ENCODE data around the gene PSMB7. TPM values are rescaled to one million over a fixed set of nuclear protein-coding genes. Genes with fewer than 3 reads are reported as not detected.

Gene PSMB7
- total and polyA plus RNA-seq, 4 experiments from 2014 or later = 56.9 to 226 (median 113) TPM

DNA sequence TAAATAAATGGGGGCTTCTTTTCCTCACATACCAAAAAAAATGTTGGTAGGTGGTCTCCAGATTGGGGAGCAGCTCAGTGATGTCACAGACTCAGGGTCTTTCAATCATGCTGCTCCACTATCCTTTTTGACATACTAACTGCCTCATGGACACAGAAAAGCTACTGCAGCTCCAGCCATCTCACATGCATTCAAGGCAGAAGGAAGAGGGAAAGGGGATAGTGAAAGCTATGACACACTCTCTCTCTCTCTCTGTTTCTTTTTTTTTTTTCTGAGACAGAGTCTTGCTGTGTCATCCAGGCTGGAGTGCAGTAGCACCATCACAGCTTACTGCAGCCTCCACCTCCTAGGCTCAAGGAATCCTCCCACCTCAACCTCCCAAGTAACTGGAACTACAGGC is 27.1 kb upstream of the PSMB7 start:
- Histone ChIP-seq H3K4me1 (ENCODE audit: insufficient read depth, low read length) (no peaks in the 10 kb centered on the region), H3K9me3 (ENCODE audit: control insufficient read depth in 1 of 2, low read length in 2 of 2) (no peaks in the 10 kb centered on the region), H3K4me3 (ENCODE audit: low read length in 2 of 2) (no peak overlapping the region), H3K27me3 (ENCODE audit: insufficient read depth, low read length) (no peaks in the 10 kb centered on the region), H3K36me3 (ENCODE audit: insufficient read depth, low read length) (no peaks in the 10 kb centered on the region), H3K27ac (ENCODE audit: low read depth, low read length) (no peak overlapping the region)
- peaks cover 19 to 31% of the 10 kb centered on the region in 2 donors for H3K27me3 Mint-ChIP-seq
- peaks cover 0 to 4% of the 10 kb centered on the region in 2 donors for H3K36me3 Mint-ChIP-seq
- POLR2A ChIA-PET (ENCODE audit: partially characterized antibody) = no interaction called here
- peaks cover 0 to 5% (median 2%) of the 10 kb centered on the region in 8 donors for H3K9me3 Mint-ChIP-seq
- no peak overlapping the region for H3K4me3 Mint-ChIP-seq
- no peaks in the 10 kb centered on the region for H3K4me1 Mint-ChIP-seq
- DNase-seq = no peak
- intact Hi-C loops (cut with micrococcal nuclease) = no loop called here
- CTCF ChIA-PET (ENCODE audit: partially characterized antibody) = no interaction called here
- no peak overlapping the region for H3K27ac Mint-ChIP-seq

DNA sequence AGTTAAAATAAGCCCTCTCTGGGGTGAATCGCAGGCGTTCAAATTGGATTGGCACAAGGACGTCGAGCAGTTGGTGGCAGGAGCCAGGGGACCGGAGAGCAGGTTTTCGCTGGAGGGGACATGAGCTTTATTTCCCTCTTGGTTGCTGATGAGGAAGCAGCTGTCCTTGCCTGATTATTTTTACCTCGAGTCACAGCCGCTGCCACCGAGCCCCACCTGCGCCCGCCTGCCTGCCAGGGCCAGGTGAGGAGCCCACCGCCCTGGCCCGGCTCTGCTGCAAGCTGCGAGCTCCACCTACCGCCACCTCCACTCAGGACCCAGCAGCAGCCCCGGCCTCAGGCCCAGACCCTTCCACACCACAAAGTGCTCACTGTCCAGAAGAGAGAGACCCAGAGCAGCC is 26.0 kb upstream of the PSMB7 start:
- CTCF ChIA-PET (ENCODE audit: partially characterized antibody) = no interaction called here
- DNase-seq = no peak

DNA sequence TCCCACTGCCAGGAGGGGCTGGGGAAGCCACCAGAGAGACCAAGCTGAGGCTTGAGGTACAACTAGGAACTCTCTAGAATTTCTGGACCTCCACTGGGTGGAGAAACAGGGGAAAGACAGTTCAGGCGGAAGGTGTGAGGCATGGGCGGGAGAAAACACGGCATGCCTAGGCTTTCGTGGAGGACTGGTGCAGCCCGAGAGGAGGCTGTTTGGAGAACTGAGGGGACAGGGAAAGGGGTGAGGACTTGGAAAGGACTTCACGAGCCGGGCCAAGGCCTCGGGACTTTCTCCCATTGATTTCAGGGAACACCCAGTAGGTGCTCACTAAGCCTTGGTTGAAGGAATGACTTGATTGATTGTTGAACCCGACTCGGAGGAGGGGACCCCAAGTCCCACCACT is 25.5 kb upstream of the PSMB7 start:
- Histone ChIP-seq H3K4me1 (ENCODE audit: insufficient read depth, low read length) (no peaks in the 10 kb centered on the region), H3K36me3 (ENCODE audit: insufficient read depth, low read length) (no peaks in the 10 kb centered on the region), H3K27me3 (ENCODE audit: insufficient read depth, low read length) (no peaks in the 10 kb centered on the region), H3K4me3 (ENCODE audit: low read length in 2 of 2) (no peak overlapping the region), H3K9me3 (ENCODE audit: control insufficient read depth in 1 of 2, low read length in 2 of 2) (no peaks in the 10 kb centered on the region), H3K27ac (ENCODE audit: low read depth, low read length) (no peak overlapping the region)
- intact Hi-C loops (cut with micrococcal nuclease) = no loop called here
- H3K27me3 Mint-ChIP-seq = peaks cover 20 to 31% of the 10 kb centered on the region in 2 donors
- peaks cover 0 to 5% (median 2%) of the 10 kb centered on the region in 8 donors for H3K9me3 Mint-ChIP-seq
- H3K4me3 Mint-ChIP-seq = no peak overlapping the region
- no peaks in the 10 kb centered on the region for H3K4me1 Mint-ChIP-seq
- POLR2A ChIA-PET (ENCODE audit: partially characterized antibody) = no interaction called here
- no peak overlapping the region for H3K27ac Mint-ChIP-seq
- CTCF ChIA-PET (ENCODE audit: partially characterized antibody) = no interaction called here
- DNase-seq = no peak
- H3K36me3 Mint-ChIP-seq = peaks cover 0 to 4% of the 10 kb centered on the region in 2 donors

More for the DNA sequence above, 26.0 kb upstream of the PSMB7 start:
- intact Hi-C loops (cut with micrococcal nuclease) = no loop called here
- Mint-ChIP-seq H3K27me3 (peaks cover 21 to 31% of the 10 kb centered on the region in 2 donors), H3K9me3 (peaks cover 0 to 5% (median 2%) of the 10 kb centered on the region in 8 donors), H3K27ac (no peak overlapping the region), H3K4me3 (no peak overlapping the region), H3K36me3 (peaks cover 0 to 4% of the 10 kb centered on the region in 2 donors), H3K4me1 (no peaks in the 10 kb centered on the region)
- no peak overlapping the region for H3K27ac ChIP-seq (ENCODE audit: low read depth, low read length)
- H3K4me1 ChIP-seq (ENCODE audit: insufficient read depth, low read length) = no peaks in the 10 kb centered on the region
- no peaks in the 10 kb centered on the region for H3K27me3 ChIP-seq (ENCODE audit: insufficient read depth, low read length)
- no peaks in the 10 kb centered on the region for H3K36me3 ChIP-seq (ENCODE audit: insufficient read depth, low read length)
- H3K9me3 ChIP-seq (ENCODE audit: control insufficient read depth in 1 of 2, low read length in 2 of 2) = no peaks in the 10 kb centered on the region
- POLR2A ChIA-PET (ENCODE audit: partially characterized antibody) = no interaction called here
- no peak overlapping the region for H3K4me3 ChIP-seq (ENCODE audit: low read length in 2 of 2)

DNA sequence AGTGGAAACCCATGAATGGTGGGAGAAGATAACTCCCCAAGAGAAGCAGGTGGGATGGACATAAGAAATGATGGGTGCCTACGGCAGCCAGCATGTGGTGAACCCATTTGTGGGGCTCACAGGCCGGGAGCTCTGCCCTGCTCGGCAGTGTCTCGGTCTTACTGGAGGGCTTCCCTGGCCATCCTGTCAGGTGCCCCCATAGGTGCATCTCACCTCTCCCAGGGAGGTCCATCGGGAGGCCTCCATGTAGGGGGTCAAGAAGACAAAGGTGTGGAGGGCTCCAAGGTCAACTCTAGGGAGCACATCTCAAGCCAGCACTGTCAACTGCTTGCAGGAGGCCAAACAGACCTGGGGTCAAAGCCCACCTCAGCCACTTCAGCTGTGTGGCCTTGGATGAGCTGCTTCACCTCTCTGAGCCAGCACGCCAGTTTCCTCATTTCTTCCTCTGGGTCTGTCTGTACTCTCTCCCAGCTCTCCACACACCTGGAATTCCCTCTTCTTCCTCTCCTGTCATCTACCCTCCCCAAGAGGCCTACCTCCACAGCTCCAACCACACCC is 24.5 kb upstream of the PSMB7 start:
- Mint-ChIP-seq H3K27ac (no peak overlapping the region), H3K4me1 (no peaks in the 10 kb centered on the region), H3K4me3 (no peak overlapping the region), H3K36me3 (peaks cover 0 to 4% of the 10 kb centered on the region in 2 donors), H3K9me3 (peaks cover 0 to 5% (median 2%) of the 10 kb centered on the region in 8 donors), H3K27me3 (peaks cover 16 to 28% of the 10 kb centered on the region in 2 donors)
- H3K9me3 ChIP-seq (ENCODE audit: control insufficient read depth in 1 of 2, low read length in 2 of 2) = no peaks in the 10 kb centered on the region
- no peaks in the 10 kb centered on the region for H3K36me3 ChIP-seq (ENCODE audit: insufficient read depth, low read length)
- H3K27me3 ChIP-seq (ENCODE audit: insufficient read depth, low read length) = no peaks in the 10 kb centered on the region
- no peaks in the 10 kb centered on the region for H3K4me1 ChIP-seq (ENCODE audit: insufficient read depth, low read length)
- no peak for DNase-seq
- CTCF ChIA-PET (ENCODE audit: partially characterized antibody) = no interaction called here
- POLR2A ChIA-PET (ENCODE audit: partially characterized antibody) = no interaction called here
- H3K4me3 ChIP-seq (ENCODE audit: low read length in 2 of 2) = no peak overlapping the region
- no peak overlapping the region for H3K27ac ChIP-seq (ENCODE audit: low read depth, low read length)
- intact Hi-C loops (cut with micrococcal nuclease) = no loop called here

DNA sequence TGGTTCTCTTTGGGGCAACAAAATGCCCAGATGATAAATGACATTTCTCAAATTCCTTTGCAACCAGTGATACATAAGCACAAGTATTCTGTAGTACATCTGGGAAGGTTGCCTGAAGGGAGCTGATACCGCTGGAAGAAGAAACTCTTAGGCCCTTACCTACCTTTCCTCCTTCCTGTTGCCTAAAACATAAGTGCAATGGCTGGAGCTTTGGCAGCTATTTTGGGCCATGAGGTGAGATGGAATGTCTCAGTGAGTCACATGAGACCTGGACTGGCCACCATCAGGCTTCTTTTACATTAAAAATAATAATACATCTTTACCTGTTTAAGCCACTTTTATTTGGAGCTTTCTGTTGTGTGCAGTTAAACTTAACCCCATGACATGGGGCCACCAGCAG is 23.8 kb upstream of the PSMB7 start:
- peaks cover 0 to 5% (median 2%) of the 10 kb centered on the region in 8 donors for H3K9me3 Mint-ChIP-seq
- ChIA-PET CTCF (ENCODE audit: partially characterized antibody) (no interaction called here), POLR2A (ENCODE audit: partially characterized antibody) (no interaction called here)
- DNase-seq = no peak
- intact Hi-C loops (cut with micrococcal nuclease) = no loop called here
- Histone ChIP-seq H3K4me1 (ENCODE audit: insufficient read depth, low read length) (no peaks in the 10 kb centered on the region), H3K9me3 (ENCODE audit: control insufficient read depth in 1 of 2, low read length in 2 of 2) (no peaks in the 10 kb centered on the region), H3K36me3 (ENCODE audit: insufficient read depth, low read length) (no peaks in the 10 kb centered on the region), H3K27me3 (ENCODE audit: insufficient read depth, low read length) (no peaks in the 10 kb centered on the region), H3K4me3 (ENCODE audit: low read length in 2 of 2) (no peak overlapping the region), H3K27ac (ENCODE audit: low read depth, low read length) (no peak overlapping the region)
- H3K36me3 Mint-ChIP-seq = peaks cover 0 to 4% of the 10 kb centered on the region in 2 donors
- no peak overlapping the region for H3K4me3 Mint-ChIP-seq
- peaks cover 14 to 27% of the 10 kb centered on the region in 2 donors for H3K27me3 Mint-ChIP-seq
- no peaks in the 10 kb centered on the region for H3K4me1 Mint-ChIP-seq
- H3K27ac Mint-ChIP-seq = no peak overlapping the region

DNA sequence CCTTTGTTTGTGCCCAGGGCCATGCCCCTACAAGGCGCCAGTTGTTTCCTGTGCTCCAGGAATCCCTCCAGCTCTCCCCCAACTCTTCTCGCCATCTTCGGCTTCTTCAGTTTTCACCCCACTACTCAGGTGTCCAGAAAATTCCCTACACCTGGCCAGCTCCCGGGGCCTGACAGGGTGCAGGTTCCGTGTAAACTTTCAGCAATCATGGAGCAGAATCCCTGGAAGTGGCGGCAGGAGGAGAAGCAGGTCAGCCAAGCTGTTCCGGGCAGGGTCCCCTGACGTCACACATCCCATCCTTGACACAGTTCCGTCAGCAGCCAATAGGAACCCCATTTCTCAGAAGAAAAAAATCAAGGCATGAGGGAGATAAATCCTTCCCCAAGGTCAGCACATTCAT is 22.8 kb upstream of the PSMB7 start:
- Mint-ChIP-seq H3K27me3 (peaks cover 9 to 25% of the 10 kb centered on the region in 2 donors), H3K9me3 (peaks cover 0 to 5% (median 2%) of the 10 kb centered on the region in 8 donors), H3K27ac (no peak overlapping the region), H3K4me1 (no peaks in the 10 kb centered on the region), H3K36me3 (peaks cover 0 to 4% of the 10 kb centered on the region in 2 donors), H3K4me3 (no peak overlapping the region)
- Histone ChIP-seq H3K27ac (ENCODE audit: low read depth, low read length) (no peak overlapping the region), H3K4me3 (ENCODE audit: low read length in 2 of 2) (no peak overlapping the region), H3K4me1 (ENCODE audit: insufficient read depth, low read length) (no peaks in the 10 kb centered on the region), H3K9me3 (ENCODE audit: control insufficient read depth in 1 of 2, low read length in 2 of 2) (no peaks in the 10 kb centered on the region), H3K27me3 (ENCODE audit: insufficient read depth, low read length) (no peaks in the 10 kb centered on the region), H3K36me3 (ENCODE audit: insufficient read depth, low read length) (no peaks in the 10 kb centered on the region)
- no peak for DNase-seq
- CTCF ChIA-PET (ENCODE audit: partially characterized antibody) = no interaction called here
- intact Hi-C loops (cut with micrococcal nuclease) = no loop called here
- POLR2A ChIA-PET (ENCODE audit: partially characterized antibody) = no interaction called here

DNA sequence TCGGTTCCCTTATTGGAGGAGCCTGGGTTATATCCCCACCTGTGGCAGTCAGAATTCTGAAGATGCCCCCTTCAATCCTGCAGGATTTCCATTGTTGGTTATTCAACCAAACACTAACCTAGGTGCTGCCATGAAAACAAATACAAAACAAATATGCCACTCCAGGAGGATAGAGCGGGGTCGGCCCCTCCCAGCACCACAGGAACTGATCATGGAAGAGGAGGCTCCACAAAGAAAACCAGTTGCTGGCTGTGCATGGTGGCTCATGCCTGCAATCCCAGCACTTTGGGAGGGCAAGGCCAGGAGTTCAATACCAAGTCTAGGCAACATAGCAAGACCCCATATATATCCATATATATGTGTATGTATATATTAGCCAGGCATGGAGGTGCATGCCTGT is 21.8 kb upstream of the PSMB7 start:
- ChIA-PET CTCF (ENCODE audit: partially characterized antibody) (no interaction called here), POLR2A (ENCODE audit: partially characterized antibody) (no interaction called here)
- H3K9me3 Mint-ChIP-seq = peaks cover 0 to 5% (median 2%) of the 10 kb centered on the region in 8 donors
- Histone ChIP-seq H3K27me3 (ENCODE audit: insufficient read depth, low read length) (no peaks in the 10 kb centered on the region), H3K36me3 (ENCODE audit: insufficient read depth, low read length) (no peaks in the 10 kb centered on the region), H3K9me3 (ENCODE audit: control insufficient read depth in 1 of 2, low read length in 2 of 2) (no peaks in the 10 kb centered on the region), H3K27ac (ENCODE audit: low read depth, low read length) (no peak overlapping the region), H3K4me3 (ENCODE audit: low read length in 2 of 2) (no peak overlapping the region), H3K4me1 (ENCODE audit: insufficient read depth, low read length) (no peaks in the 10 kb centered on the region)
- no peak for DNase-seq
- H3K27me3 Mint-ChIP-seq = peaks cover 9 to 24% of the 10 kb centered on the region in 2 donors
- intact Hi-C loops (cut with micrococcal nuclease) = no loop called here
- no peak overlapping the region for H3K27ac Mint-ChIP-seq
- H3K4me3 Mint-ChIP-seq = no peak overlapping the region
- no peaks in the 10 kb centered on the region for H3K4me1 Mint-ChIP-seq
- peaks cover 0 to 4% of the 10 kb centered on the region in 2 donors for H3K36me3 Mint-ChIP-seq

DNA sequence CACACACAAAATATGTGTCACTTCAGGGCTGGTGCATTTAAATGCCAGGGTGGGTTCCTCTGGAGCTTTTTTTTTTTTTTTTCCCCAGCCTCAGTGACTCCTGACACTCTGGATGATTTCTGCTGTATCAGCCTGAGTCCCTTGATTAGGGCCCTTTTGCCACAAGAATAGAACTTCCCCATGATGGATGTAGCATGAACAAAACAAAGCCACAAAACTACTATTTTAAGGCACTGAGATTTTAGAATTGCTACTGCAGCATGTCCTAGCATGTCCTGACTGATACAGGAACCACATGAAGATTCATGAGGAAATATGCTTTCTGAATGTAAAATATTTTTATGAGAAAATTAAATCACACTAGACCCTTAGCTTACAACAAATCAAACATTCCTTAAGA is 21.1 kb upstream of the PSMB7 start:
- H3K36me3 Mint-ChIP-seq = peaks cover 0 to 4% of the 10 kb centered on the region in 2 donors
- H3K4me1 ChIP-seq (ENCODE audit: insufficient read depth, low read length) = no peaks in the 10 kb centered on the region

More for the DNA sequence above, 21.1 kb upstream of the PSMB7 start:
- Mint-ChIP-seq H3K4me3 (no peak overlapping the region), H3K4me1 (no peaks in the 10 kb centered on the region), H3K27me3 (peaks cover 9 to 20% of the 10 kb centered on the region in 2 donors), H3K9me3 (peaks cover 0 to 4% (median 0%) of the 10 kb centered on the region in 8 donors), H3K27ac (no peak overlapping the region)
- DNase-seq = no peak
- POLR2A ChIA-PET (ENCODE audit: partially characterized antibody) = no interaction called here
- no peaks in the 10 kb centered on the region for H3K27me3 ChIP-seq (ENCODE audit: insufficient read depth, low read length)
- no peak overlapping the region for H3K27ac ChIP-seq (ENCODE audit: low read depth, low read length)
- no peak overlapping the region for H3K4me3 ChIP-seq (ENCODE audit: low read length in 2 of 2)
- no peaks in the 10 kb centered on the region for H3K36me3 ChIP-seq (ENCODE audit: insufficient read depth, low read length)
- CTCF ChIA-PET (ENCODE audit: partially characterized antibody) = no interaction called here
- intact Hi-C loops (cut with micrococcal nuclease) = no loop called here
- H3K9me3 ChIP-seq (ENCODE audit: control insufficient read depth in 1 of 2, low read length in 2 of 2) = no peaks in the 10 kb centered on the region

All from CD4-positive, alpha-beta memory T cell (primary cell).